Keratinocyte (primary cell): Measurements from ENCODE around the gene RBBP4.

Experiments
- EZH2 ChIP-seq: IDR thresholded peaks from one replicate; pipeline ENCODE4 v1.6.1; 2012; ENCODE audit warnings: inconsistent platforms, mild to moderate bottlenecking, low read length, moderate library complexity
- TF ChIP-seq, protein P1 (sequence below), 3 experiments: IDR thresholded peaks in 1 of 3; conservative IDR thresholded peaks in 1 of 3; optimal IDR thresholded peaks in 1 of 3; 2 replicates in 2 of 3; 3 replicates in 1 of 3; pipeline versions ENCODE3 to v1.5.1; 2011; ENCODE audit warnings: low read length in 3 of 3, mild to moderate bottlenecking in 3 of 3, moderate library complexity in 2 of 3, control low read depth in 1 of 3, inconsistent platforms in 1 of 3; ENCODE audit not compliant: insufficient read depth in 2 of 3; ENCODE audit errors: extremely low read depth in 1 of 3

- no peak for TF ChIP-seq EZH2
- TF ChIP-seq, protein P1, sequence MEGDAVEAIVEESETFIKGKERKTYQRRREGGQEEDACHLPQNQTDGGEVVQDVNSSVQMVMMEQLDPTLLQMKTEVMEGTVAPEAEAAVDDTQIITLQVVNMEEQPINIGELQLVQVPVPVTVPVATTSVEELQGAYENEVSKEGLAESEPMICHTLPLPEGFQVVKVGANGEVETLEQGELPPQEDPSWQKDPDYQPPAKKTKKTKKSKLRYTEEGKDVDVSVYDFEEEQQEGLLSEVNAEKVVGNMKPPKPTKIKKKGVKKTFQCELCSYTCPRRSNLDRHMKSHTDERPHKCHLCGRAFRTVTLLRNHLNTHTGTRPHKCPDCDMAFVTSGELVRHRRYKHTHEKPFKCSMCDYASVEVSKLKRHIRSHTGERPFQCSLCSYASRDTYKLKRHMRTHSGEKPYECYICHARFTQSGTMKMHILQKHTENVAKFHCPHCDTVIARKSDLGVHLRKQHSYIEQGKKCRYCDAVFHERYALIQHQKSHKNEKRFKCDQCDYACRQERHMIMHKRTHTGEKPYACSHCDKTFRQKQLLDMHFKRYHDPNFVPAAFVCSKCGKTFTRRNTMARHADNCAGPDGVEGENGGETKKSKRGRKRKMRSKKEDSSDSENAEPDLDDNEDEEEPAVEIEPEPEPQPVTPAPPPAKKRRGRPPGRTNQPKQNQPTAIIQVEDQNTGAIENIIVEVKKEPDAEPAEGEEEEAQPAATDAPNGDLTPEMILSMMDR (optimal IDR thresholded peaks at IDR 0.05 in 1 of 3, IDR thresholded peaks at IDR 0.05 in 1 of 3, conservative IDR thresholded peaks at IDR 0.05 in 1 of 3; ENCODE audit: extremely low read depth in 1 of 3, insufficient read depth in 2 of 3, low read length in 3 of 3) = no peak
Measured at GRCh38 chr1:32714277-32714676, 63.3 kb downstream of the RBBP4 start.
